WTC11 (cell line): ENCODE results near the gene RABL3. TPM values are rescaled to one million over a fixed set of nuclear protein-coding genes. Genes with fewer than 3 reads are reported as not detected.
A peak's percentile ranks its signal among the peaks of the same experiment; 100 is the strongest.
"Not testable (repeated sequence)": the region's sequence is repeated elsewhere in the genome, so short reads cannot be mapped to it uniquely, and the experiment has no call there.

ENCODE experiments used
- ATAC-seq: fragments of 200-7000 bp; cut with Tn5 transposase; 2 replicates; pipeline ENCODE4 v1.10.0; 2021; ENCODE audit warnings: mild to moderate bottlenecking, moderate library complexity
- CTCF ChIA-PET: fragments of 300-600 bp; sonication (Branson Sonifier 250); formaldehyde crosslinking; loops from one replicate; lab custom pipeline; 2021; ENCODE audit warnings: antibody characterized with exemption; lab: Charles Lee
- POLR2A ChIA-PET: fragments of 350-600 bp; sonication (Branson Sonifier 250); formaldehyde crosslinking; loops from one replicate; lab custom pipeline; 2021; ENCODE audit warnings: antibody characterized with exemption; lab: Charles Lee
- DNase-seq: peaks from one replicate; pipeline ENCODE4 v3.0.0; 2021; ENCODE audit warnings: low spot score
- H3K27ac Mint-ChIP-seq: 2 replicates; pipeline ENCODE4 v1.8.0; 2021; ENCODE audit warnings: mixed read lengths
- H3K27me3 Mint-ChIP-seq: 2 replicates; pipeline ENCODE4 v1.8.0; 2021; ENCODE audit warnings: low read depth, mild to moderate bottlenecking, moderate library complexity, mixed read lengths
- H3K36me3 Mint-ChIP-seq: 2 replicates; pipeline ENCODE4 v1.8.0; 2021; ENCODE audit warnings: mixed read lengths
- H3K4me1 Mint-ChIP-seq: 2 replicates; pipeline ENCODE4 v1.8.0; 2022; ENCODE audit warnings: mixed read lengths
- H3K4me3 Mint-ChIP-seq: 2 replicates; pipeline ENCODE4 v1.8.0; 2021; ENCODE audit warnings: mild to moderate bottlenecking, moderate library complexity, mixed read lengths
- H3K9me3 Mint-ChIP-seq: 2 replicates; pipeline ENCODE4 v1.8.0; 2021; ENCODE audit warnings: mixed read lengths
- AR ChIP-seq: fragments of 250-450 bp; sonication (Bioruptor Pico); IDR thresholded peaks from 2 replicates; pipeline ENCODE4 v1.9.0; 2021; ENCODE audit warnings: mild to moderate bottlenecking
- ATF3 ChIP-seq: sonication (generic); formaldehyde crosslinking; conservative IDR thresholded peaks from 2 replicates; pipeline ENCODE4 v1.8.1; 2022; ENCODE audit warnings: mild to moderate bottlenecking, missing genetic modification reagents
- ETV6 ChIP-seq: sonication (generic); formaldehyde crosslinking; IDR thresholded peaks from 2 replicates; pipeline ENCODE4 v1.8.1; 2022; ENCODE audit warnings: mild to moderate bottlenecking, missing genetic modification reagents
- FOXK1 ChIP-seq: sonication (generic); formaldehyde crosslinking; IDR thresholded peaks from 2 replicates; pipeline ENCODE4 v1.8.0; 2022; ENCODE audit warnings: mild to moderate bottlenecking, moderate library complexity, missing genetic modification reagents
- FOXP1 ChIP-seq: sonication (generic); formaldehyde crosslinking; IDR thresholded peaks from 2 replicates; pipeline ENCODE4 v1.8.0; 2022; ENCODE audit warnings: missing genetic modification reagents, mild to moderate bottlenecking, moderate library complexity, borderline replicate concordance
- HMGA2 ChIP-seq: fragments of 250-450 bp; sonication (Bioruptor Pico); IDR thresholded peaks from 2 replicates; pipeline ENCODE4 v1.4.0; 2021; ENCODE audit warnings: mild to moderate bottlenecking, moderate library complexity
- OVOL2 ChIP-seq: fragments of 250-450 bp; sonication (Bioruptor Pico); IDR thresholded peaks from 2 replicates; pipeline ENCODE4 v1.9.0; 2021; ENCODE audit warnings: mild to moderate bottlenecking, borderline replicate concordance
- RELA ChIP-seq: sonication (generic); formaldehyde crosslinking; IDR thresholded peaks from 2 replicates; pipeline ENCODE4 v1.8.1; 2022; ENCODE audit warnings: missing genetic modification reagents, mild to moderate bottlenecking, borderline replicate concordance
- SMAD3 ChIP-seq: sonication (generic); formaldehyde crosslinking; IDR thresholded peaks from 2 replicates; pipeline ENCODE4 v1.8.0; 2022; ENCODE audit warnings: missing genetic modification reagents, mild to moderate bottlenecking, borderline replicate concordance
- SOX15 ChIP-seq: fragments of 250-450 bp; sonication (Bioruptor Pico); IDR thresholded peaks from 2 replicates; pipeline ENCODE4 v1.9.0; 2021; ENCODE audit warnings: mild to moderate bottlenecking
- TEAD1 ChIP-seq: sonication (generic); formaldehyde crosslinking; IDR thresholded peaks from 2 replicates; pipeline ENCODE4 v1.8.0; 2022; ENCODE audit warnings: mild to moderate bottlenecking, missing genetic modification reagents
- TP53 ChIP-seq: sonication (generic); formaldehyde crosslinking; IDR thresholded peaks from 2 replicates; pipeline ENCODE4 v1.8.1; 2023; ENCODE audit warnings: mild to moderate bottlenecking, missing genetic modification reagents
- ZNF232 ChIP-seq: sonication (generic); formaldehyde crosslinking; IDR thresholded peaks from 2 replicates; pipeline ENCODE4 v1.8.0; 2022; ENCODE audit warnings: mild to moderate bottlenecking, missing genetic modification reagents
- ZNF396 ChIP-seq: fragments of 250-450 bp; sonication (Bioruptor Pico); IDR thresholded peaks from 2 replicates; pipeline ENCODE4 v1.8.0; 2021; ENCODE audit warnings: mild to moderate bottlenecking, moderate library complexity, borderline replicate concordance
- total RNA-seq: library from RNA; stranded (reverse); gene quantifications from 3 replicates; pipeline ENCODE4 v1.2.3, GENCODE V29; 2021
- TF ChIP-seq, protein P1 (sequence below): sonication (generic); formaldehyde crosslinking; IDR thresholded peaks from 2 replicates; pipeline ENCODE4 v1.8.0; 2022; ENCODE audit warnings: mild to moderate bottlenecking, missing genetic modification reagents
- TF ChIP-seq, protein P2 (sequence below): fragments of 250-450 bp; sonication (Bioruptor Pico); IDR thresholded peaks from 2 replicates; pipeline ENCODE4 v1.8.0; 2021; ENCODE audit warnings: mild to moderate bottlenecking
- TF ChIP-seq, protein P3 (sequence below): sonication (generic); formaldehyde crosslinking; IDR thresholded peaks from 2 replicates; pipeline ENCODE4 v1.8.0; 2022; ENCODE audit warnings: mild to moderate bottlenecking, missing genetic modification reagents

RABL3 gene
- total RNA-seq, 1 experiment from 2014 or later = 18.2 TPM

DNA sequence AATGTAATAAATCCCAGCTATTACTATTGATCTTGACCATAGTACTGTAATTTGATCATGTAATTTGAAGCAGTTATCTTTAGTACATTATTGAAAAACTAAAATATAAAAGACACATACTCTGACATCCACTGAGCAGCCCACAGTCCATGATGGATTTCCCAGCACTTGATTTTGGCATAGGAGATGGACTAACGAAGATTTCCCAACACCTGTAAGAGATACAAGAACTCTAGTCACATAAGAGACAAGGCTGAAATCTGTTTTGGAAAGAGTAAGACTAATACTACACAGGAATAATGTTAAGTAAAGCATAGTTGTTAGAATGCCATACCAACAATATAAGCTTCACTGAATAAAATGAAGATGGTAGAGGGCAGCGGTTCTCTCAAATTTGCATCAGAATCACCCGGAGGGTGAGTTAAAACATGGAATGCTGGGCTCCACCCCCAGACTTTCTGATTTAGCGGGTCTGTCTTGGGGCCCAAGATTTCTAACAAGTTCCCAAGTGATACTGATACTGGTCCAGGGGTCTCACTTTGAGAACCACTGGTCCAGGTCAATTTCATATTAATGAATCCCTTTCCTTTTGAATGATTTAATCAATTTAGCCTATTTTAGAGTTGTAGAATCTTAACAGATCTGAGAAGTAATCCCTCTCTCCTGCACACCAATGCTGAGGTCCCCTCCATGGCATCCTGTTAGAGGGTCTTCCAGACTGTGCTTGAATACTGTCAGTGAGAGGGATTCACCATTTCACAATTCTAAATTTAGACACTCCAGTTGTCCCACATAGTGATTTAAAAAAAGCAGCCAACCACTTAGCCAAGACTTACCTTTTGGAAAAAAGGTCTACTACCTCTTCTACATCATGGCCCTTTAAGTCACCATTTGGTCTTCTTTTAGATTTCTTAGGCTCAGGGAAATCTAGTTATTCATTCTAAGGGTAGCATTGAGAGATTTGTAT, 11.5 kb downstream of the RABL3 start:
- 0 out of 2 replicates have a peak overlapping the region, but pooled peaks have one; percentile 2 for H3K4me3 Mint-ChIP-seq
- POLR2A ChIA-PET = interaction anchor here (0.6 kb wide), 1 partner anchor 177 kb away, joined by 11 read pairs; the partner anchor contains the start of gene STXBP5L
- 0 out of 2 replicates have a peak, but pooled peaks cover 2% of the 10 kb centered on the region for H3K27me3 Mint-ChIP-seq
- DNase-seq (peak; percentile 17), ATAC-seq (peak; percentile 84)
- H3K9me3 Mint-ChIP-seq = peaks cover 29% of the 10 kb centered on the region
- CTCF ChIA-PET = interaction anchor here (1.0 kb wide), 1 partner anchor 11 kb away, joined by 4 read pairs; no protein-coding TSS in a partner anchor
- H3K27ac Mint-ChIP-seq = peak overlapping the region; percentile 66; the same call in 1 of the 2 replicates
- TF ChIP-seq, protein P1, sequence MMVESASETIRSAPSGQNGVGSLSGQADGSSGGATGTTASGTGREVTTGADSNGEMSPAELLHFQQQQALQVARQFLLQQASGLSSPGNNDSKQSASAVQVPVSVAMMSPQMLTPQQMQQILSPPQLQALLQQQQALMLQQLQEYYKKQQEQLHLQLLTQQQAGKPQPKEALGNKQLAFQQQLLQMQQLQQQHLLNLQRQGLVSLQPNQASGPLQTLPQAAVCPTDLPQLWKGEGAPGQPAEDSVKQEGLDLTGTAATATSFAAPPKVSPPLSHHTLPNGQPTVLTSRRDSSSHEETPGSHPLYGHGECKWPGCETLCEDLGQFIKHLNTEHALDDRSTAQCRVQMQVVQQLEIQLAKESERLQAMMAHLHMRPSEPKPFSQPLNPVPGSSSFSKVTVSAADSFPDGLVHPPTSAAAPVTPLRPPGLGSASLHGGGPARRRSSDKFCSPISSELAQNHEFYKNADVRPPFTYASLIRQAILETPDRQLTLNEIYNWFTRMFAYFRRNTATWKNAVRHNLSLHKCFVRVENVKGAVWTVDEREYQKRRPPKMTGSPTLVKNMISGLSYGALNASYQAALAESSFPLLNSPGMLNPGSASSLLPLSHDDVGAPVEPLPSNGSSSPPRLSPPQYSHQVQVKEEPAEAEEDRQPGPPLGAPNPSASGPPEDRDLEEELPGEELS (CRISPR knock-in tag) = no peak
- no peak for TF ChIP-seq ATF3 (CRISPR knock-in tag)
- peaks cover 20% of the 10 kb centered on the region for H3K4me1 Mint-ChIP-seq
- H3K36me3 Mint-ChIP-seq = peaks cover 29% of the 10 kb centered on the region

- Mint-ChIP-seq H3K36me3 (peaks cover 14% of the 10 kb centered on the region), H3K9me3 (peaks cover 5% of the 10 kb centered on the region; the same call in 1 of the 2 replicates), H3K4me1 (peaks cover 20% of the 10 kb centered on the region), H3K4me3 (no peak overlapping the region), H3K27ac (peak overlapping the region; percentile 23; the same call in 1 of the 2 replicates), H3K27me3 (no peaks in the 10 kb centered on the region)
- ATAC-seq (no peak), DNase-seq (no peak)
- no peak for TF ChIP-seq AR (CRISPR knock-in tag)
- TF ChIP-seq, protein P2, sequence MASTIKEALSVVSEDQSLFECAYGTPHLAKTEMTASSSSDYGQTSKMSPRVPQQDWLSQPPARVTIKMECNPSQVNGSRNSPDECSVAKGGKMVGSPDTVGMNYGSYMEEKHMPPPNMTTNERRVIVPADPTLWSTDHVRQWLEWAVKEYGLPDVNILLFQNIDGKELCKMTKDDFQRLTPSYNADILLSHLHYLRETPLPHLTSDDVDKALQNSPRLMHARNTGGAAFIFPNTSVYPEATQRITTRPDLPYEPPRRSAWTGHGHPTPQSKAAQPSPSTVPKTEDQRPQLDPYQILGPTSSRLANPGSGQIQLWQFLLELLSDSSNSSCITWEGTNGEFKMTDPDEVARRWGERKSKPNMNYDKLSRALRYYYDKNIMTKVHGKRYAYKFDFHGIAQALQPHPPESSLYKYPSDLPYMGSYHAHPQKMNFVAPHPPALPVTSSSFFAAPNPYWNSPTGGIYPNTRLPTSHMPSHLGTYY (CRISPR knock-in tag) = no peak
- no peak for TF ChIP-seq ZNF396
- TF ChIP-seq RELA (CRISPR knock-in tag) = no peak
- no peak for TF ChIP-seq SOX15 (CRISPR knock-in tag)
- no peak for TF ChIP-seq HMGA2 (CRISPR knock-in tag)
- no peak for TF ChIP-seq OVOL2 (CRISPR knock-in tag)
- TF ChIP-seq TP53 (CRISPR knock-in tag) = no peak
- ChIA-PET CTCF (no interaction called here), POLR2A (no interaction called here)
Measured at GRCh38 chr3:120726791-120727190, 15.5 kb downstream of the RABL3 start.

GRCh38 chr3:120719167-120719834, 23.0 kb downstream of the RABL3 start:
- ATAC-seq (peak; percentile 67), DNase-seq (peak; percentile 86)
- peak overlapping the region; percentile 85 for H3K27ac Mint-ChIP-seq
- not testable (repeated sequence) for H3K27me3 Mint-ChIP-seq, H3K9me3 Mint-ChIP-seq
- peaks cover 11% of the 10 kb centered on the region for H3K36me3 Mint-ChIP-seq
- POLR2A ChIA-PET = interaction anchor here (0.8 to 1.5 kb wide), 2 partner anchors 10 to 41 kb away, joined by 3 read pairs; no protein-coding TSS in a partner anchor
- H3K4me3 Mint-ChIP-seq = peak overlapping the region; percentile 72
- CTCF ChIA-PET = interaction anchor here (0.6 to 0.9 kb wide), 2 partner anchors 12 to 34 kb away, joined by 4 read pairs; no protein-coding TSS in a partner anchor
- peaks cover 28% of the 10 kb centered on the region for H3K4me1 Mint-ChIP-seq
- peak; percentile 97 for TF ChIP-seq FOXK1 (CRISPR knock-in tag)
- peak; percentile 78; the same call in 1 of the 2 replicates for TF ChIP-seq ZNF232
- TF ChIP-seq ETV6 = peak; percentile 36; the same call in 1 of the 2 replicates
- TF ChIP-seq TEAD1 (CRISPR knock-in tag) = 0 out of 2 replicates have a peak, but pooled peaks have one; percentile 44
- TF ChIP-seq, protein P3, sequence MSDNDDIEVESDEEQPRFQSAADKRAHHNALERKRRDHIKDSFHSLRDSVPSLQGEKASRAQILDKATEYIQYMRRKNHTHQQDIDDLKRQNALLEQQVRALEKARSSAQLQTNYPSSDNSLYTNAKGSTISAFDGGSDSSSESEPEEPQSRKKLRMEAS (CRISPR knock-in tag) = peak; percentile 81
- peak; percentile 76; the same call in 1 of the 2 replicates for TF ChIP-seq FOXP1
- 0 out of 2 replicates have a peak, but pooled peaks have one; percentile 39 for TF ChIP-seq SMAD3
- TF ChIP-seq, protein P1 (CRISPR knock-in tag) = peak; percentile 93
